ENCODE measurements around the gene CAMK2B.
A peak's percentile ranks its signal among the peaks of the same experiment; 100 is the strongest.
"Not testable (repeated sequence)": the region's sequence is repeated elsewhere in the genome, so short reads cannot be mapped to it uniquely, and the experiment has no call there.

CAMK2B gene

DNA sequence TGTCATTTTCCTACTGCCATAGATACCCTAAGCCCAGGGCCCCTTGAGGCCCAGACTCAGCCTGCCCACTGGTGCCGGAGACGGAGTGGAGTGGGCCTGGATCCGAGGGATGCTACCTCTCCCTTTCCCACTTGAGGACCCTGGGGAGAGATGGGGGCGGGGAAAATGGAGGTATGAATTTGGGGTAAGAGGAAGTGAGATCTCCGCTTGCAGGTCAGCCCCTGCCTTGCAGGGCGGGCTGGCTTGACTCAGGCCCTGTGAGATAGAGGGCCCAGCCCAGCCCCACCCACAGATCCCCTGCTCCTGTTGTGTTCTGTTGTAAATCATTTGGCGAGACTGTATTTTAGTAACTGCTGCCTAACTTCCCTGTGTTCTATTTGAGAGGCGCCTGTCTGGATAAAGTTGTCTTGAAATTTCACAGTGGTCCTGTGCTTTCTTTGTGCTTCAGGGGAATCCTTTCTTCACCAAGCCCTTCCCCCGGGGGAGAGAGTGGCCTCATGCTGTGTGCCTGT, 111.5 kb downstream of the CAMK2B start:
- DNase-seq = no peak

DNA sequence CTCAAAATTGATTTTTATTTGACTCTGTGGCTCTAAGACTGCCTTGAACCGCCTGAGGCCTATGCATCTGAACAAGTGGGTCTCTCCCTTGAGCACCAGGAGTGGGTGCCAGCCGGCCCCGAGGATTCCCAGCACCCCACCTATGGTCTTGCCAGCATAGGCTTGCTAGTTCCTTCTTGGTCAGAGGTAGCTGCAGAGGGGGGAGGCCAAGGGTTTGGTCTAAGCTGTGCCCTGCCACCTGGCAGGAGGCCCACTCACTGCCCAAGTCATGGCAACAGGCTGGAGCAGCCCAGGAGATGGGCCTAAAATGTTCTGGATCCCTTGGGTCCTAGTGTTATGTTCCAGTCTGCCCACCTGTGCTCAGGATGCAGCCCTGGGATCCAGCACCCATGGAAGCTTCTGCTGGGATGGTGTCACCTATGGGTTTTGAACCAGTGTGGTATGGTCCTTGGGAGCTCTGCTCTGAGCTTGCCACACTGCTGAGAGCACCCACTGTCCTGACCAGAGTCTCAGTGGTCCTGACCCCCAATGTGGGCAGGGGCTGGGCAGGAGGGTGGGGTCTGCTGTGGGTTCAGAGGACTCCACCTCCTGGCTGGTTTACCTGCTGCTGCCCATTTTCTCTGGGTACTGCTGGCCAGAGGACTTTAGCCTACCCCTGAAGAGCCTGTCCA, 112.1 kb downstream of the CAMK2B start:
- no peak for DNase-seq

DNA sequence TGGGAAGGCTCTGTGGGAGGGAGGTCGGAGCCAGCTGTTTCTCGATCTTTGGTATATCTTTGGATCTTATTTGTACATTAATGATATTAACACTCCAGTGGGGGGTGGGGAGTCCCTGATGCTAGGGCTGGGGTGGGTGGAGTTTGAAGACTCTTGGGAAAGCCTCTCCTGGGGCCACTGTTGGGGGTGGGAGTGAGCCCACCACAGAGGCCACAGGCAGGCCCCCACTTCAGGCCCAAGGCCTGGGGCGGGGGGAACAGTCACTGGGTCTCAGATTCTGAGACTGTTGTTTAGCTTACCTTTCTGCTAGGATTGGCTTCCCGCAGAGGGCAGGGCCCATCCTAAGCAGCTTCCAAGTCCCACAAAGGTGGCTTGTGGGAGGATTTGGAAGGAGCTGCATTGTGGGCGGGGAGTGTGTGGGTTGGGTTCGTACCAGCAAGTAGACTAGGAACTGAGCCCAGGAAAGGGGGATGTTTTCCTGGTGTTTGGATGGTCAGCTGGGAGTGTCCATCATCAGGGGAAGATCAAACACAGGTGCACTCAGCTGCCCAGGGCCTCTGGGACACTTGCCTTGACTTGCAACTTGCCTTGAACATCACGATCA, 112.7 kb downstream of the CAMK2B start:
- DNase-seq = no peak

DNA sequence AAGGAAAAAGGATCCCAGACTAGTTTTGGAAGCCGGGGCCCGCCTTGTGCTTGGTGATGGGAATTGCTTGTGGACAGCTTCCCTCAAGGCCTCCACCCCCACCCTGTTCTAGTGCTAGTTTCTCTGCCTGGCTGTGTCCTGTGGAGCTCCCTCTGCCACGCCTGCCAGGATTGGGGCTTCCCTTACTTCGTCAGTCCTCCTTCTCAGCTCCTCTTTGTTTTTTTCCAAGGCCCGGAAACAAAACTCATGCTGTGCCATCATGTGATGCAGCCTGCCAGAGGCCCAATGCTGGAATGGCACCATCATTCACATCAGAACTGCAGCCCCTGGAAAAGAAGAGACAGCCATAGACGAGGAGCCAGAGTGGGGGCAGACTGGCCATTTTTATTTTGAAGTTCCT, 113.4 kb downstream of the CAMK2B start:
- DNase-seq = no peak

DNA sequence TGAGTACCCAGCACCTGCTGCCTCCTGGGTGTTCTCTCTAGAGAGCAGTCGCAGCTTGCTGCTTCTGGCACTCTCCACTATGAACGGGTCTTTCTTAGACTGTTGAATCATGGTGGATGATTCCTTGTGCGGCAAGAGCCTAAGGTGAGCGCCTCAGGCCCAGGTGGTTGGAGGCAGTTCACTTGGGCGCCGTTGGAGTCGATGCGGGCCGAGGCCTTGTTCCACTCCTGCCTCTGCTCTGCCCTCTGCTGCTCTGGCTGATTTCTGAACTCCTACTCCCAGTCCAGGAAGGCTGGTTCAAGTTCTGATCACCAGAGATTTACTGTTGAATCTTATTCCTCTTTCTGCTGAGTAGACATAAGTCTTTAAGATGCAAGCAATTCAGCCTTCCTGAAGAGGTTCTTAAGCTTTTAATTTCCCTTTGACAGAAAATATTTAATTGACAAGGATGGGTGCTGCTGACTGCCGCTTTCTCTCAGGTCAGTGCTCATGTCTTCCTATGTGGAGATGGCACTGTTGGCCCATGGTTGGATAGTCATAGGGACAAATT, 114.2 kb downstream of the CAMK2B start:
- DNase-seq = no peak

DNA sequence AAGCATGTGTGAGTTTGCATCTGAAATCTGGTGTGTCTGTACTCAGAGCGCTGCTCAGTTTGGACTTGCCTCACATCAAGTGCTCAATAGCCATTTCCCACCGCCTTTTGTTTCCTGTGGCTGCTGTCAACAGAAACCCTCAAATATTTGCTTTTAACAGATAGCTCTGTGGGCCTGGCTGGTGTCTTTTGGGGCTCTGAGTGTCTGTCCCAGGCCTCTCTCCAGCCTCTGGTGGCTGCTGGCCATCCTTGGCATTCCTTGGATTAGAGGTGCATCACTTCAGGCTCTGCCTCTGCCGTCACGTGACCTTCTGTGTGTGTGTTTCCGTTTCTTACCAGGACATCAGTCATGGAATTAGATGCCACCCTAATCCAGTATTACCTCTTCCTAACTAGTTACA, 115.3 kb downstream of the CAMK2B start:
- DNase-seq = no peak

DNA sequence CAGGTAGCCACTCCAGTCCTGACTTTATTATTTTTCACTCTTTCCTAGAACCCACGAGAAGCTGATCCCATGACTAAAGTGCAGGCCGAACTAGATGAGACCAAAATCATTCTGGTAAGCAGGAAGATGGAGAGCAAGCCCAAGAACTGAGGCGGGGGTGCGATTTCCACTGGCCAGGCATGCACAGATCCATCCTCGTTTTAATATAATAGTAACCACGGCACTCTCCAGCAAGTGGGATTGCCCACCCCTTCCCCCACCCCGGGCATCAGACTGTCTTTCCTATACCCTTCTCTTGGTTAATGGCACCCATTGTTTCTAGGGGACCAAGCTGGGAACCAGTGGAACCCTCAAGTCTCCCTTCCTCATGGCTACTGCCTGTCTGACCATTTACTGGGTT, 117.3 kb downstream of the CAMK2B start:
- no peak for DNase-seq

DNA sequence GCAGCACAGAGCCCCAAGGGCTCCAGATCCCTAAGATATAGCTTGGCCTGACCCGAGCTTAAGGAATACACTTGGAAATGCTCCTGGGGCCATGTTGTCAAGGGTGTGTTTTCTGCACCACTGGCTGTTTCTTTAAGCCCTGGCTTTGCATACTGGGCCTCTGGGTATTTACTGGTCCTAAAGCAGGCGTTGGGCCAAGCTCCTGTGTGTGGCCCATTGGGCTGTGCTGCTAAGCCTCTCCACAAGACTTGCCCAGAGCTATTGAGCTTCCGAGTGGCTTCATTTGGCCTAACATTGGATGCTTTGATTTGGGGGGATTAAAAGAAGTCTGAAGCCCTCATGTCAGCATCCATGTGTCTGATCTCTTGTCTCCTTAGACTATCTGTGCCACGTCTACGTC, 119.4 kb downstream of the CAMK2B start:
- DNase-seq = no peak

DNA sequence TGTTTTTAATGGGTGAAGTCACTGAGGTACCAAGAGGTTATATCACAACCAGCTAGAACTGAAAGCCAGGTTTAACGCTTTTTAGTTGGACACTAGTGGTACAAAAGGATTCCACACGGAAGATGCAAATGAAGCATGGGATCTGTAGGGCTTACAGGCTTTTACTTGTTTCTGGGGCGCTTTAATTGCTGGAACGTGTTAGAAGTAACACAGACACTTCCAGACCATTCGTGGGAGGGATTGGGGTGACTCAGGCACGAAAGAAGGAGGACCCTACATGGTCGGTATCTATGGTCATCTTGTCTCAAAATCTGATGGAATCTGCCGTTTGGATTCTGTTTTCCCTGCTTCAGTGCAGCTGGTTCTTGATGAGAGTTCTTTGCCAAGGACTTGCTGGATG, 123.6 kb downstream of the CAMK2B start:
- no peak for DNase-seq

DNA sequence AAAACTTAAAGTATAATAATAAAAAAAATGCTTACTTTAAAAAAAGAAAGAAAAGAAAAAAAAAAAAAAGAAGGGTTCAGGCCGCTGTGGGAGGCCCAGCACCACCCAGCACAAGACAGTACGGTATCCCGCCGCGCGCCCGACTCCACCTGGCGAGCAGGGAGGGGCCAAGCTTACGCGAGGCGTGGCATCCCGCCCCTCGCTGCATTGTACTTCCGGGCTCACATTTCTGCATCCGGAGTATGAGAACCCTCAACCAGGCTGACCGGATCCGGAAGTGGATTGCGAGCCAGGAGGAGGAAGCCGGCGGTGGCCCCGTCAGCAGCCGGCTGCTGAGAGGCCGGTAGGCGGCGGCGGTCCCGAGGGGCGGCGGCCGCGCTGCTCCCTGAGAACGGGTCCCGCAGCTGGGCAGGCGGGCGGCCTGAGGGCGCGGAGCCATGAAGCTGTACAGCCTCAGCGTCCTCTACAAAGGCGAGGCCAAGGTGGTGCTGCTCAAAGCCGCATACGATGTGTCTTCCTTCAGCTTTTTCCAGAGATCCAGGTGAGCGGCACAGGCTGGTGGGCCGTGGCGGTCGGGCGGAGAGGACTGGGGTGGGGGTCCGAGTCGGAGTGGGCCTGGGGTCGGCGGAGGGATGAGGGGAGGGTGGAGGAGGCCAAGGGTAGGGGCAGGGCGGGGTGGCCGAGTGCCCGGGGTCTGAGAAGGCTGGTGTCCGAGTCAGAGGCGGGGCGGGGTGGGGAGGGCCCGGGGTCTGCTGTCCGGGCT, 124.5 kb downstream of the CAMK2B start, which contains the start of gene YKT6:
YKT6 (plus strand) TSS at position 280 of the 763 bp plus-strand sequence; CDS start at position 438, 158 bp downstream.
- peak; percentile 92 for DNase-seq

DNA sequence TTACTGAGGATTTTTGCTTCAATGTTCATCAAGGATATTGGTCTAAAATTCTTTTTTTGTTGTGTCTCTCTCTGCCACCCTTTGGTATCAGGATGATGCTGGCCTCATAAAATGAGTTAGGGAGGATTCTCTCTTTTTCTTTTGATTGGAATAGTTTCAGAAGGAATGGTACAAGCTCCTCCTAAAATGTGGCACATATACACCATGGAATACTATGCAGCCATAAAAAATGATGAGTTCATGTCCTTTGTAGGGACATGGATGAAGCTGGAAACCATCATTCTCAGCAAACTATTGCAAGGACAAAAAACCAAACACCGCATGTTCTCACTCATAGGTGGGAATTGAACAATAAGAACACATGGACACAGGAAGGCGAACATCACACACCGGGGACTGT, 125.2 kb downstream of the CAMK2B start:
- not testable (repeated sequence) for DNase-seq

DNA sequence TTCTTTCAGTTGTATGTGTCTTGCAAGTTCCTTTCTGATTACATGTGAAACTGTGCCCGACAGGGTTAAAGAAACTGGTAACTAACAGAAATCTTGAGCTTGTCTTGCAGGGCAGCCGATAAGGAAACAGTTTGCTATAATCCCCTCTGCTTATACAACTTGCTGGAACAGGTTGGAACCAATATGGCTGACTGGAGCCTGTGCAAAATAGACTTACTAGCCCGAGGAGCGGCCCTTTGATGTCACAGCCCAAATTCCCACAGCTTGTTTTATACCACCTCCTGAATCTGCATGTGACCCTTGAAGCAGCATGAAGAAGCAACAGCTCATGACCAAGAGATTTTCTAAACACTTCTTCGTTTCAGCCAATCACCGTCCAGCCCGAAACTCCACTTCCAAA, 127.9 kb downstream of the CAMK2B start:
- no peak for DNase-seq

DNA sequence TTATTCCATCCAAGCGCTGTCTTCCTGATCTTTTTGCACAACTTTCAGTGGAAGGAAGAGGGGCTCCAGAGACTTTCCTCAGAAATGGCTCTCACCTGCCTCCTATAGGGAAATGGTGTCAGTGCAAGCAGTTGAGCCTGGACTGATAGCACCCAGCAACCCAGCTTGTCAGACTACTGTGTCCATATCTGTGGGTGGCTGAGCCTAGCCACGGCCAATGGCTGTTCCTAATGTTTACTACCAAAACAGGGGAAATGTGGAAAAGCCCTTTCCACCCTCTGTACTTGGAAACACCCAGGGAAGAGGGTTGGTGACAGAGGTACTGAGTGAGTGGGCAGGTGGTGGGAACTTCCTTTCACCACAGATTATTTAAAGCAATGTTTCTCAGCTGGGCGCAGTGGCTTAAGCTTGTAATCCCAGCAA, 128.9 kb downstream of the CAMK2B start:
- no peak for DNase-seq

DNA sequence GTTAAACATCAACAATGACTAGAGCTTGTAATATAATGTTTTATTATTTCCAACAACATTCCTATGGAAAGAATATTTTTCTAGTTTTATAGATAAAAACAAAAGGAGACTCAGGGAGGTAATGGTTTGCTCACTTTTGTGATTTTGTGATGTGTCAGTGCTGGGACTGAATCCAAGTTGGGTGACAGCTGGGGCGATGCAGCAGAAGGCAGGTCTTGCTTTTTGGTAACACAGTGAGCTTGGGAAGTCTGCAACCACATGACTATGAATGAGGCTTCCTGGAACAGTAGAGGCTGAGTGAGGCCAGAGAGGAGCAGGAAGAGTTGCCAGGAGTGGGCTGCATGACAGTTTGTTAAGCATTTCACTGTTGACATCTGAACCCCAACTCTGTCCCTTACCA, 129.5 kb downstream of the CAMK2B start:
- no peak for DNase-seq

DNA sequence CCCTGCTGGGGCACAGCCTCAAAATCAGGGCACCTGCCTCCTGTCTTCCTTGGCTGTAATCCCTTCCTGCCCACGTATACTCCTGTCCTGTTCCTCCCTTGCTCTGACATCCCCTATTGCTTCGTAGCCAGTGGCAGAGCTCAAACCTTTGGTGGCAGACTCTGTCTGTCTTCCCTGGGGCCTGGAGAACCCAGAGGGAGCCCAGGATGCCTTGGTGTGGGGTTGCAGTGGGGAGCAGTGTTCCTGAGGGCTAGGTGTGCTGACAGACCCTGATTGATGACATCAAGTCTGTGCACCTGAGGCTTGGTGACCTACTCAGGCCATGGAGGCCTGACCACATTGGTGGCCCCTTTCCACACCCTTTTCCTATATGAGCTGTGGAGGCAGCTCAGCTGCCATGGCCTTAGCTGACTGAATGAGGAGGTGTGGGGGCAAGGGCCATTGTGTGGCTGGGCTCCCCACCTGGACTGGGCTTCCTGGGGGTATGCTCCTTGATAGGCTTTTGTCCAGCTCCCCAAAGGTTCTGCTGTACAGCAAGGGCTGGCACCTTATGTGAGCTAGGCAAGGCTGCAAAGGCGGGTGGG, 130.7 kb downstream of the CAMK2B start:
- DNase-seq = no peak

DNA sequence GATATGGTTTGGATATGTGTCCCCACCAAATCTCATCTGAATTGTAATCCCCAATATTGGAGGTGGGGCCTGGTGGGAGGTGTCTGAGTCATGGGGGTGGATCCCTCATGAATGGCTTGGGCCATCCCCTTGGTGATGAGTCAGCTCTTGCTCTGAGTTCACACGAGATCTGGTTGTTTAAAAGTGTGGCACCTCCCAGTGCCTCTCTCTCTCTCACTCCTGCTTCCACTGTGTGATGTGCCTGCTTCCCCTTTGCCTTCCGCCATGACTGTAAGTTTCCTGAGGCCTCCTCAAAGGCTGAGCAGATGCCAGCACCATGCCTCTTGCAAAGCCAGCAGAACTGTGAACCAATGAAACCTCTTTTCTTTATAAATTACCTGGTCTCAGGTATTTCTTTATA, 131.3 kb downstream of the CAMK2B start:
- no peak for DNase-seq

DNA sequence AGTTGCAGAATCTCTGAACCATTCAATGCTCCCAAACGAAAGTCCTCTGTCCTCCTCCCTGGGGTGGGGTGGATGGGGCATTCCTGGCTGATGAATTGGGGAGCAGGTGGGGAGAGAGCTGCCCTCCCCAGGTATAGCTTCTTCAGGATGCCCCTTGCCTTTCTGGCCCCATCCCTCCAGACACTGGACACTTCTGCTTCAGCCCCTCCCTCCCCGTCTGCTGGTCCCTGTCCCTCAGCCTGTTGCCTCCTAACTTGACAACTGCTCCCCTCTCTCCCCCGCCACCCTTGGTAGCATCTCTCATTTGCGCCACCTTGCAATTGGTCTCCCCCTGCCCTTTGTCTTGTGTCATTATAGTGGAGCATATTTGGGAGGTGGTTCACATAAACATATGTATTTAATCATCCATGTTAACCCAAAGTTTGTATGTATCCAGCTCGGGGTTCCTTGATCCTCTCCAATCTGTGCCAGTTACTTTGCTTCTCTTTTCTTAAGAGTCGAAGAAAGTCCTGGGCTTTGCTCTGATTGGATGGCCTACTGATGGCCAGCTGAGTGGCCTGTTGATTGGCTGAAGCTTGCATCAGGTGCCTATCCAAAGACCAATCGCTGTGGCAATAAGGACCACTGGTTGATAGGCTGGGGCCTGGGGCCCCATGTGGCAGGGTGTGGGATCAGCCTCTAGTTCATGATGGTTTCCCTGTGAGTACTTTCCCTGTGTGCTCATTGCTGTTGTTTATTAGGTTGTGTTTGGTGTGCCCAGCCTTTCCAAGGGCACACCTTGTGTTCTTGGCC, 132.2 kb downstream of the CAMK2B start:
- DNase-seq = no peak

DNA sequence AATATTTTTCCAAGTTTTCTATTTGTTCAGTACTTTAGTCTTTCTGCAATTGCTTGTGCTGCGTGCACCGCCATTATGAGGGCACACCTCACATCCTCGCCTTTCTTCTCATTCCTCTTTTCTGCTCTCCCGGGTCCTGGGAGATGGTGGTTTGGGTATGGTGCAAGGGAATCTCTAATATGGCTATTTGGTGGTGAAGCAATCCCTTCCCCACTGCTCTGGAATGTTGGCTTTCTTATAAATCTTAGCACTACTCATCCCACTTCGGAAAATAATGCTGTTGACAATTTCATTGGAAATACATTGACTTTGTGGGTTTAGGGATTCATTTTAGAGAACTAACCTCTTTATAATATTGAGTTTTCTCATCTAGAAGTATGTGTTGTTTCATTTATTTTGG, 134.2 kb downstream of the CAMK2B start:
- no peak for DNase-seq

DNA sequence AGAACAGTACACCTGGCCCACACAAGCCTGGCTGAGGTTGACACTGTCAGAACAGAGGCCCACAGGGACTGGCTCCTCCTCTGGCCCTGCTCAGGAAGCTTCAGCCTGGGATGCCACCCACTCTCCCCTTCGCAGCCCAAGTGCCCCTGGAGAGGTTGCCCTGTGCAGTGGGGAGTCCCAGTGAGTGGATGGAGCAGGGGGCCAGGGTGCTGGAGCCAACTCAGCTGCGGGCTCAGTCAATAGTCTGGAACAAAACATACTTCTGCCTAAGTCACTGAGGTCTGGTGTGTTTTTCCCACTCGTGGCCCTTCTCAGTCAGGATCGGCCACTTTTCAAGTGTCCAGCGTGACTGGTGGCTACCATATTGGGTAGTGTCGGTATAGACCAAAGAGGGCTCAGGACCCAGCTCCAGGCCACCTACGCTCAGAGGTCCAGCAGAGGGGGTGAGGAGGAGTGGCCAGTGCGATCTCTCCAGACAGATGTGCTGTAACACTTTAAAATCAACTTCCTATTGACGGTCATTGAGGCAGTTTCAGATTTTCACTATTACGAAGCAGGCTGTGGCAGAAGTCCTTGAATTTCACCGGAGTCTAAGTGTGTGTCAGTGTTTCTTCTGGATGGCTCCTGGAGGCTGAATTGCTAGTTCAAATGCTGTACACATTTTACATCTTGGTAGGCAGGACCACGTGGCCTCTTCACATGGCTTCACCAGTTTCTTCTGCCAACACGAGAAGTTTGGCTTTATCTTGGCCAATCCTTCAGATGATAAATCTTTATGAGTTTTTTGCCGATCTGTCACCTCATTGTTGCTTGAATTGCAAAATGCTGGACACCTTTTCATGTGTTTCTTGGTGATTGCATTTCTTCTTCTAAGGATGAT, 135.2 kb downstream of the CAMK2B start:
- DNase-seq = no peak

DNA sequence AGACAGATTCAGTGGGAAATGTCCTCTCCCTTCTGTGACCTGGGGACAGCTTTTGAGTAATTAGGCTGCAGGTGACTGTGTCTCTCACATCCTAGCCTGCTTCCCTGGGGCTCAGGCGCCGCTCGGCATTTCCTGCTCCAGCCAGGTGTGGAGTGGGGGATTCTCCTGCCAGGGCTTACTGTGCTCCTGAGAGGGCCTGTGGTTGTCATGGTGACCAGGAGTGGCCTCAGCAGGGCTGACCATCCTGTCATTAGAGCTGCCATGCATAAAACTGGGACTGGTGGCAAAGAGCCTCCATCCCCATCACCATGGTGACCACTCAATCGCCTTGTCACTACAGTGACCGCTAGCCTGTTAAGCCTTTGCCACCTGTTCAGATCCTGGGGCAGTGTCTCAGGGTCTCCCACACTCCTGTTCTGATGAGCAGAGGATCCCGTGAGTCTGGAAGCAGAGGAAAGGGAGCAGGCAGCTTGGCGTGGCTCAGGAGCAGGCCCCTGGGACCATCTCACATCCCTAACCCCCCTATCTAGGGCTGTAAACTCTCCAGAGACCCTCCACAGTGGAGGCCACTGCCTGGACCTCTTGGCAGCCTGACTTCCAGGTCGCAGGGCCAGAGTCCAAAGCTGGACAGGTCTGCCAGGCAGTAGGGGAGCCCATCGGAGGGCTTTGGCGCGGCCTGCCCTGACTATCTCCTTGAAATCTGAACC, 136.0 kb downstream of the CAMK2B start, which contains the start of gene GCK:
GCK (minus strand) TSS at position 154 of the 707 bp plus-strand sequence. CDS start 486 bp downstream, outside the sequence.
- no peak for DNase-seq
